Bone marrow (tissue), 2 donors: ENCODE measurements around the gene SYTL1.
"Not testable (repeated sequence)": the region's sequence is repeated elsewhere in the genome, so short reads cannot be mapped to it uniquely, and the experiment has no call there.

Experiments
- DNase-seq, 2 donors: peaks; one replicate each; lab custom pipeline; 2025; lab: John Stamatoyannopoulos, UW

Gene SYTL1

DNA sequence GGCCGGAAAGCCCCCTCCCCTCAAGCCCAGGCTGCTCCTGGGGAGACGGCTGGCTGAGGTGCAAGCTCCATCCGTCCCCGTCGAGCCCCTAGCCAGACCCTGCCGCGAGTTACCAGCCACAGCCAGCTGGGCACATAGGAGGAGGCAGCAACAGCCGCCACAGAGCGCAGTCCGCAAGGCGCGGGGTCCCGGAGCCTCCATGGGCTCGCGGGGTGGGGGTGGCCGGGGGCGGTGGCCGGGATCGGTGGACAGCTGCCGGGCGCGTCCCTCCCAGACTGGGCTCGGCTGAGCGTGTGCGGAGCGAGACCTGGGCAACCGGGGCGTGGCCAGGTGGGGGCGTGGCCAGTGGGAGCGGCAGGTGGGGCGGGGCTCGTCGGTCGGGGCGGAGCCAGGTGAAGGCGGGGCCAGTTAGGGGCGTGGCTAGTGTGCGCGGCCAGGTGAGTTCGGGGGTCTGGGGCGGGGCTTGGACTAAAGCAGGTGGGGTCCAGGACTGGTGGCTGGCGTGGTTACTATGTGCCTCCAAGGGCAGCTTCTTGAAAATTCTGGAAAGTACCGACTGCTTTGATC is 41.3 kb downstream of the SYTL1 start, which contains the start of gene CD164L2:
Gene CD164L2 (minus strand): TSS at position 295 of the 567 bp plus-strand sequence. CDS start 94 bp downstream, at position 201.
- no peak for DNase-seq

DNA sequence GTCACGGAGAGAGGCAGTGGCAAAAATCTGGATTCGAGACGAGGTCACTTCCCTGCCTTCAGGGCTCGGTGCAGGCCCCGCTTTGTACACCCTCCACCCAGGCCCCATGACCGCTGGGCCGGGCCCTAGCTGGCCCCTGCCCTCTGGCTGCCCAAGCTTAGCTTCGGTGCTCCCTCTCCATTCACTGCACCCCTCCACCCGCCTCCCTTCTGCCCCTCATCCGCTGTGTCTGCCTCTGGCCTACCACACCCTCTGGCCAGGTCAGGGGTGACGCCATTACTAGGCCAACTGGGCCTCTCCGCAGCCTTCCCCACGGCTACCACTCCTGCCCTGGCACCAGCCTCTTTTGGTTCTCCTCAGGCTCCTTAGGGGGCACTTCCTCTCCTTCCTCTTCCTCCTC is 41.8 kb downstream of the SYTL1 start:
- no peak for DNase-seq

DNA sequence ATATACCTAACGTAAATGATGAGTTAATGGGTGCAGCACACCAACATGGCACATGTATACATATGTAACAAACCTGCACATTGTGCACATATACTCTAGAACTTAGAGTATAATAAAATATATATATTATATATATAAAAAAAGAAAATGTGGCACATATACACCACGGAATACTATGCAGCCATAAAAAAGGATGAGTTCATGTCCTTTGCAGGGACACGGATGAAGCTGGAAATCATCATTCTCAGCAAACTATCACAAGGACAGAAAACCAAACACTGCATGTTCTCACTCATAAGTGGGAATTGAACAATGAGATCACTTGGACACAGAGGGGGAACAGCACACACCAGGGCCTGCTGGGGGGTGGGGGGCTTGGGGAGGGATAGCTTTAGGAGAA is 43.0 kb downstream of the SYTL1 start:
- not testable (repeated sequence) for DNase-seq

DNA sequence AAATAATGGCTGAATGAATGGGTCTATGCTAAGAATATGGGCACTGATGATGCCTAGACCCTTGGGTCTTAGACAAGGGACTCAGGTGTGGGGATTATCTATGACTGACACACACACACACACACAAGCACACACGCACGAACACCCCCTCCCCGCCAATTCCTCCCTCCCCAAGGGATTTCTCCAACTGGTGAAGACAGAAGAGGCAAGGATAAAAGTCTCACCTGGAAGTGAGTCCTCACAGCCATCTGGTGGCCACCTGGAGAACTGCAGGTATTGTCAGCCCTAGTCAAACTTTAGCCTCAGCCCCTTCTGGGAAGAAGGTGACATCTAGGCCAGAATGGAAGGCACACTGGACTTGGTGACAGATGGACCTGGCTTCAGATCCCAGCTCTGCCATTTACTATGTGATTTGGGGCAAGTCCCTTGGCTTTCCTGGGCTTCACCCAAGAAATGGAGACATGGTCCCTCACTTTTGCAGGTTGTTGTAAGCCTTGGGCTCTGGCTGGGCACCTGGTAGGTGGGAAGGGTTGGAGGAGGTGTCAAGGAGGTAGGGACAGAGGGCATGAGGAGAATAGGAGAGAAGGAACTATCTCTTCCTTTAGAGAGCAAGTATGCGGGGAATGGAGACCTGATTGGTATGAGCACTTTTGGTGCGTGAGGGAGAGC is 46.6 kb downstream of the SYTL1 start:
- peak in 1 of 2 donors; percentile 40 for DNase-seq

DNA sequence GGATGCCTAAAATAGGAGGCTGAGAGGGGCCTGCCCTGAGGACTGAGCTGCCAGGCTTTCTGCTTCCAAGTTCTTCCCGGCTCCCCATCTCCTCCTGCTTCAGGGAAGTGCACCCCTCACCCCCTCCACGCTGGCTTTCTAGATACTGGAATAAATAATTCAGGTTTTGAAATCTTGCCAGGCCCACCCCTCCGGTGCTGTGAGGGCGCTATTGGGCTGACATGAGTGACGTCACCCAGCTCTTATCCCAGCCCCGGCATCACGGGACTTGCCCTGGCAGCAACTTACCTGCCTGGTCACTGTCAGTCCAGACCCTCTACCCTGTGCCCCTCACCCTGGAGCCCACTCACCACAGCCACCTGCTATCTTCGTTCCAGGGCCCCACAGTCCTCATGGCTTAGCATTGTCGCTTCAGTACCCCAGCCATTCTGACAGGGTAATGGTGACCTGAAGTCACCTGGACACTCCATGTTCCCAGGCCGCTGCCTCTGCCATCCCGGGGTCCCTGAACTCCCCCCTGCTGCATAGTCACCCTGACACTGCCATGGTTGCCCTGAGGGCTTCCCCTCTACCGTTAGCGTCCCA is 49.8 kb downstream of the SYTL1 start:
- DNase-seq, result no peak

DNA sequence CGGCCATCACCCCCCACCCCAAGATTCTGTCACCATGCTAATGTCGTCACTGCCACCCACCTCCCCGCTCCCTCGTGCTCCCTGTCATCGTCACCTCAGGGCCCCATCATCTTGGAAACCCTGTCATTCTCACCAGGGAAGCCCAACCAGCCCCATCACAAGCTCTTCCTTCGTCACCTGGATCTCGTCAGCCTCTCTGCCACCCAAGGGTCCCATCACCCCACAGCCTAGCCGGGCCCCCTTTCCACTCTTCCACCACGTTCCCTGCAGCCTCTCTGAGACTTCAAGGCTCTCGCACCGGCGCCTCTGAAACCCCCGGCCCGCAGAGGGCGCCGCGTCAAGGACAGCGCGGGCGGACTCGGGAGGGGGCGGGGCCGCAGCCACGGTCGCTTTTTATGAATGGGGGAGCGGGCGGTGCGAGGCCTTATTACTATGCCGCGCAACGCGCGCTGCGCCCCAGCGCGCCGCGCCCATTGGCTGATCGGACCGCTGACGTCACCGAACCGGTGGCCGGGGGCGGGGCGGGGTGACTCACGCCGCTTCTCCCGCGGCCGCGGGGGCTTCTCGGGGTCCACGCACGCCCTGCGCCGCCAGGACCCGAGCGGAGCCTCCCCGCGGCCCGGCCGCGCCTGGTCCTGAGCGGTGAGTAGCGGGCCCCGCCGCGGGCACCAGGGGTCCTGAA is 50.4 kb downstream of the SYTL1 start, which contains the start of gene GPR3:
Gene GPR3 (plus strand): TSS at position 527 of the 682 bp plus-strand sequence. CDS start 1,177 bp downstream, outside the sequence.
- DNase-seq, result peak; percentile 72 to 82

DNA sequence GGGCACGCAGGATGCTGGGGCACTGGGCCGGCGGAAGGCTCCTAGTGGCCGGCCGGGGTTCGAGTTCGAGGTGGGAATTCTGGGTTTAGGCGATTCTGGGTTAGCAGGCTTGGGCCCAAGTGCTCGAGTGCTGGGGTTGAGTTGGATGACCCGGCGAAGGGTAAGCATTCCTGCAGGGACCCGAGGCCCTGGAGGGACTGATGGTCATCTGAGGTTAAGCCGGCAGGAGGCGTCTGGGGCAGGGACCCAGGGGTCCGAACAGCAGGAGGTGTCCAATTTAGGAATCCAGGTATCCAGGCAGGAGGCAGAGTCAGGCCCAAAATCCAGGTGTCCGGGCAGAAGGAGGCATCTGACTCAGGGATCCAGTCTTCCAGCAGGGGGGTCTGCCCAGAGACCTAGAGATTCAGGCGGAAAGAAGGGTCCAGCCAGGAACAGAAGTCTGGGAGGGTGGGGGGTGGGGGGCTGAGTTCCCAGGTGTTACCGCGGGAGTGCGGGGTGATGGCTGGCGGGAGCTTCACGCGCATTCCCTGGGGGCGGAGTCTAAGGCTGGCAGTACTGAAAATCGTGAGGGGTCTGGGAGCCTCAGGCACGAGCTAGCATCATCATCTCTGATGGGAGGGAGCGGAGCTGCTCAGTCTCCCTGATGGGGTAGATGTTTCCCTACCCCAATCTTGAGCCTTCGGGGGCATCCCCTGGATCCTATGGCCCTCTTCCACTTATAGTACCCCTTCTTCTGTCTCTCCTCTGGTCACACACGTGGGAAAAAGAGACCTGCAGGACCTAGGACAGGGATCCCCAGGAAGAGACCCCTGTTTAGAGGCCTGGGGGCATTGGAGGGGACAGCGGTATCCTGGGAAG is 51.2 kb downstream of the SYTL1 start:
- no peak for DNase-seq

DNA sequence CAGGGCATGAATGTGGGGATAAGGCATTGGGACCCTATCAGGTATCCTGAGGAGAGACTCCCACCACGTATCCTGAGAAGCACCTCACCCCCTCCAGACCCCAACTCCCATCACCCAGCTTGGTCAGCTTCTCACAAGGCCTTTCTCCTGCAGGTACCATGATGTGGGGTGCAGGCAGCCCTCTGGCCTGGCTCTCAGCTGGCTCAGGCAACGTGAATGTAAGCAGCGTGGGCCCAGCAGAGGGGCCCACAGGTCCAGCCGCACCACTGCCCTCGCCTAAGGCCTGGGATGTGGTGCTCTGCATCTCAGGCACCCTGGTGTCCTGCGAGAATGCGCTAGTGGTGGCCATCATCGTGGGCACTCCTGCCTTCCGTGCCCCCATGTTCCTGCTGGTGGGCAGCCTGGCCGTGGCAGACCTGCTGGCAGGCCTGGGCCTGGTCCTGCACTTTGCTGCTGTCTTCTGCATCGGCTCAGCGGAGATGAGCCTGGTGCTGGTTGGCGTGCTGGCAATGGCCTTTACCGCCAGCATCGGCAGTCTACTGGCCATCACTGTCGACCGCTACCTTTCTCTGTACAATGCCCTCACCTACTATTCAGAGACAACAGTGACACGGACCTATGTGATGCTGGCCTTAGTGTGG is 51.9 kb downstream of the SYTL1 start:
- no peak for DNase-seq

DNA sequence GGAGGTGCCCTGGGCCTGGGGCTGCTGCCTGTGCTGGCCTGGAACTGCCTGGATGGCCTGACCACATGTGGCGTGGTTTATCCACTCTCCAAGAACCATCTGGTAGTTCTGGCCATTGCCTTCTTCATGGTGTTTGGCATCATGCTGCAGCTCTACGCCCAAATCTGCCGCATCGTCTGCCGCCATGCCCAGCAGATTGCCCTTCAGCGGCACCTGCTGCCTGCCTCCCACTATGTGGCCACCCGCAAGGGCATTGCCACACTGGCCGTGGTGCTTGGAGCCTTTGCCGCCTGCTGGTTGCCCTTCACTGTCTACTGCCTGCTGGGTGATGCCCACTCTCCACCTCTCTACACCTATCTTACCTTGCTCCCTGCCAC is 52.4 kb downstream of the SYTL1 start:
- no peak for DNase-seq

DNA sequence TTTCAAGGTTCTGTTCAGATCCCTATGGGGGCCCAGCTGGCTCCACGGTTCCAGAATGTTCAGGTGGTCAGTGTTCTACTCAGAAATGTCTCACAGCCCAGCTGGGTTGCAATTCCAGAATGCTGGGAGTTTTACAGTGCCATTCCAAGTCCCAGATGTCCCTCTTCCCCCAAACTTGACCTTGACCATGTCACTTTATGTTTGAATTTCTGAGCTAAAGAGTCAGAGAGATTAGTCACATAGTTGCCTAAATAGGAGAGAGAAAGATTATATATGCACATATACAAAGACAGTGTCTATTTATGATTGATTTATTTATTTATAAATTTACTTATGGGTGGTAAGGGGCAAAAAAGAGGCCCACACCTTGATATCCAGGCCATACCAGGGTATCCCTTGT is 53.1 kb downstream of the SYTL1 start:
- no peak for DNase-seq

DNA sequence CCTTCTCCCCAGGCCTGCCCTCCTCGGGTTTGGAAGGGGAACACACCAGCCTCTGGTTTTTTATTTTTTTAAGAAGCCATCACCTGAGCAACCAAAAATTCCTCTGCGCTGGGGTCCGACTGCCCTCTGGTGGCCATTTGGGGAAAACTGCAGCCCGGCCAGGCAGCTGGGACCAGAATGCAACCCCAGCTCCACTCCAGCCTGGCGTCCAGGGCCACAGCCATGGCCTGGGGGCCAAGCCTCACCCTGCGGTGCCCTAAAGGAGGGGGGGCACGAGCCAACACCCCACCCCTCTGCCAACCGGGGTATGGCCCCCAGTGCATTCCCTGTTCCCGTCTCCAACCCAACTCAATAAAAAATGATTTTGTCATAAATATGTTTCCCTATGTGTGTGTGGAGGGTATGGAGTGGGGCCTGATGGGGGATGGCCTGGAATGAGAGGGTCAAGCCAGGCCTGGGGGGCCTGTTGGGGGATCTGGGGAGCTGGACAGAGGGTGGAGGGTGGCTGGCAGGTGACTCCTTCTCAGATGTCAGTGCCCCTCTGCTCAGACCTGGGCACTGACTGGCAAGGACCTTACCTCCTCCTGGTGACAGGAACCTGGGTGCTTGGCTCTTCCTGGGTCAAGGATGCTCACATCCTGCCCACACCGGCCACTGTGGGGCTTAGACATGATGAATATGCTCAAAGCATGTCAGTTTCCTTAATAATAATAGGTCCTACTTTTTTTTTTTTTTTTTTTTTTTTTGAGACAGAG is 53.8 kb downstream of the SYTL1 start:
- peak; percentile 52 to 66 for DNase-seq

DNA sequence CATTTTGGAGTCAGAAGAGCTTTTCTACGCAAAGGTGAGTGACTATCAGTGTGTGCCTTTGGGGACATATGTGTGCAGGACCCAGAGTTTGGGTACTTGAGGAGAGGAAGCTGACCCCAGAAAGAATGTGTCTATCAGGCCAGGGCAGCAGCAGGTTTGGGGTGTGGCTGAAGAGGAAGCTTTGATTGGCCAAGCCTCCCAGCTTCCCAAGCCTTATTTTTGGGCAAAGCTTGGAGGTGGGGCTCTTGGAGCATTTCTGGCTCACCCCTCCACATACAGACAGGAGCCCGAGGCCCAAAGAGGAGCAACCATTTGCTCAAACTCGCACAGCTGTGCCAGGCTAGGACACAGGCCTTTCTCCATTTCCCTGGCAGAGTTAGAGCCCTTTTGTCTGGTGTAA is 55.3 kb downstream of the SYTL1 start:
- no peak for DNase-seq

DNA sequence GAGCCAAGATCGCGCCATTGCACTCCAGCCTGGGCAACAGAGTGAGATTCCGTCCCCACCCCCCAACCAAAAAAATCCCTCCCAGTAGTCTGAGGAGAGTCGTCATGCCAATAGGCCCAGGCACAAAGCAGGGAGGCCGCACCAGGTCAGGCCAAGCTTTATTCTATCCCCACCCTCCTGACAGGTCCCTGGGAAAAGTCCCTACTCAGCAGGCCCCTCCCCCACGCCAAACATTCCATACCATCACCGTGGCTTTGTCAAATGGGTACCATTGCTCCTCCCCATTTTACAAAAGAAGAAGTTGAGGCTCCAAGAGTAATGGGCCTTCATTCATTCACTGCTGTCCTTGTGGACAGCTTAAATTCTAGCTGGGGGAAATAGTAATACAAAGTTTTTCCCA is 55.9 kb downstream of the SYTL1 start:
- no peak for DNase-seq

DNA sequence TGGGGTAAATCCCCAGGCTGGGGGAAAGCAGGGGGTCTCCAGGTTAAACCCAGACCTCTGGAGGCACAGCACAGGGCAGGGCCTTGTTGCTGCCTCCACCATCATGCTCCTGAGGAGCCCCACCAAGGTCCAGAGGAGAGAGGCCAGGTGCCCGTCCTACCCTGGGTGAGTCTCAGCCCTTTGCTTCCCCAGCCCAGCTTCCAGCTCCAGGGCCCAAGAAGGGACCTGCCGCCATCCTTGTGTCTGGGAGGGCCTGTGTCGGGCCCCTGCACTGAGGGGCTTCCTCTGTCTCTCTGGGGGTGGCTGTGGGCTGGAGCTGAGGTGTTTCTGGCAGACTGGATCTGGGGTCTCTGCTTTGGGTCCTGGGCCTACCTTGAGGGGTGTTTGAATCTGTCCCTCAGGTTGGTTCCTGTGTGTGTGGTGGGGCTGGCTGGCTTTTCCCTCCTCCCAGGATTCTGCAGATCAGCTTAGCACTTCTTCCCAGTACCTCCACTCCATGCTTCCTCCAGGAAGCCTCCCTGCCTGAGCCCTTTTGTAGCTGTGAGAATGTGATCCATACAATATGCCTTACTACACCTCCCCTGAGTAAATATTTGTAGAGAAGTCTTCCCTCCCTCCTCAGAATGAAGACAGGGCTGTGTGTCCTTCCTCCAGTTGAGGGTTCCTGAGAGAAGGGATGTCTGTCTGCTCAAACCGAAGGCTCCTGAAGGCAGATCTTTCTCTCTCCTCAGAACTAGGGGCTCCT is 56.8 kb downstream of the SYTL1 start:
- DNase-seq, result no peak

DNA sequence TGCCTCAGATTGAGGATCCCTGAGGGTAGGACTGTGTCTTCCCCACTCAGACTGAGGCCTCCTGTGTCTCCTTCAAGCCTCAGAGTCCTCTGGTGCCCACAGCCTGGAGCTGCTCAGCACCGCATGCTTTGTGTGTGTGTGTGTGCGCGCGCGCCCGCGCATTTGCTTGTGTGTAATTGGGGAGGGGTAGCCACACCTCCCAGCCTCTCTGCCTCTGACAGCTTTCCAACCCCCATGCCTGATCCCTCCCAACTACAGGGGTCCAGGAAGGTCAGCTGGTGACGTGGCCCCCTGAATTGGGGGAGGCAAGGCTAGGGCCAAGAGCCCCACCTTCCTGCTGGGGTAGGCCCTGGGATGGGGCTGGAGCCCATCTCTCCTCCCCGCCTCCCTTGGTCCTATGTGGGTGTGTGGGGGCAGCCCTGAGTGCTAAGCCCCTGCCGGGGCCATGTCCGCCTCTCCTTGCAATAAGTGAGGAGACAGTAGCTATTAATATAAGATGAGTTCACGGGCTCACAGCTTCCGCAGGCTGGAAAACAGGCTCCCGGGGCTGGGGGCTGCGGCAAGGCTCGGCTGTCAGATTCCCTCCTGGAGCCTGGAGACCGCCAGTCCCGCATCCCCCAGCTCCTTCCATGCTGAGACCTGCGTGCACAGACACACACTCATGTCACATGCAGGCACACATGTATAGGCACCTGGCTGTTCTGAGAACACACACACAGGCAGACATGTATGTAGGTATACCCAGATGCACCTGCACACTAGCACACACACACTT is 57.6 kb downstream of the SYTL1 start:
- DNase-seq, result no peak

DNA sequence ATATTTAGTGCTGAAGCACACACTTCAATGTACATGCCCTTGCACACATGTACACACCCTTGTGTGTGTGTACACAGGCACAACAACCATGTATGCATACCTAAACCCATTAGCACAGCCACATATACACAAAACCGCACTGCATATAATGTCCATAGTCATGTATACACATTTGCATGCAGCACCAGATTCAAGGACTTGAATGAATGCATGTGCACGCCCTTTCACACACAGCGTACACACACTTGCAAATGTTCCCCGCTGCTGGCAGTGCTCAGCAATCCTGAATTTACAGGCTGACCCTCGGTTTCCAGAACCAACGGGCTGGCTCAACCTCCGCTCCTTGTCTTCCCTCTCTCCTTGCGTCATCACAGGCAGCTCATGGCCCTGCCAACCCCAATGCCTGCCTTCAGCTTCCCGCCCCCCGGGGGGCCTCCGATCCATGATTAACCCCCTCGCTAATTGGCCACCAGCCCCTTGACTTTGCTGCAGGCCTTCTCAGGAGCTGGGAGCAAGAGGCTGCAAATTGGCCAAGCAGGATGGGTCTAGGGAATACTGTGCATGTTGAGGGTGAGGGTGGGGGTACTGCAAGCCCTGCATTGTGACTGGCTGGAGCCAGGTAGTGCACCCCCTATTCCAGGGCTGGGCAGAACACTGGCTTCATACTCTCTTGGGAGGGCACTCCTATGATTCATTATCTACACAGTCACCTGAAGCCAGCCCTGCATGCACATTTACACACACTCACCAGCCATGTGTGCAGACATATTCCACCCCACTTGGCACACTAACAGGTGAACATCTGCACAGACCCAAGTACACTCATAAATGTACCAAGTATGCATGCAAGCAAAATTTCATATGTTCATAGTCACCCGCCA is 58.5 kb downstream of the SYTL1 start:
- DNase-seq, result no peak

DNA sequence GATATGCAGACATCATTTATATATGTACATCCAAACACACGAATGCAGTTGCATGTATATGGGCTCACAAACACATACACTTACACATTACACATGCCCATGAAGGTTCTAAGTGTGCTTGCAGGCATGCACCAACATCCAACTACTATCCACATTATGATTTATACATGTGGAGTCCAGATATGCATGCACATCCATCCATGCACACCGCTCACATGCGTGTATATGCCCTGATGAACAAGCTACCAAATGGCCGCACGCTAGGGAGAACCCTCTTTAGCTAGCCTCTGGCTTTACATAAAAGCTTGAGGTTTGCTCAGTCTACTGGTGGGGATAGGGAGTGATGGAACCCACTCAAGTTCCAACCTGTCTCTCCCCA is 59.1 kb downstream of the SYTL1 start:
- DNase-seq, result no peak

DNA sequence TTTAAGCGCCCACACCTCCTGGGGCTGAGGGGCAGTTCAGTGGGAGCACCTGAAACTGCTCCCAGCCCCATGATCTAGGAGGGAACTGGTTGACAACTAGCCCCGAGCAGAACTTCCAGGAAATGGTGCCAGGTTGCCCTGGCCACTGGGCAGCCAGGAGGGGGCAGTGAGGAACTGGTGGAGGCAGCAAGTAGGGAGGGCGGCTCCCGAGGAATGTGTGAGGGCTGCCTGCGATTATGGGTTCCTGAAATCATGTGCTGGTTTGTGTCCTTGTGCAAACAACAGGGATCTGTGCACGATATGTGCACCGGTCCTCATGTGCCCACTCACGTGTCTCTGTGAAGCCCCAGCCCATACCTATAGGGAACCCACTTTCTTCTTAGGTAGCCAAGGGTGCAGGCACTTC is 60.5 kb downstream of the SYTL1 start:
- peak in 1 of 2 donors; percentile 65 for DNase-seq
